GM06990 (cell line): ENCODE results near the gene SREBF1.

Experiments used
- DNase-seq: peaks from one replicate; pipeline ENCODE4 v3.0.0-alpha.2; 2011; ENCODE audit not compliant: insufficient read length; ENCODE audit errors: extremely low read depth
- H3K27me3 ChIP-seq: replicated peaks from 2 replicates; pipeline ENCODE4 v1.6.0; 2011; ENCODE audit warnings: low read length; ENCODE audit not compliant: control insufficient read depth, insufficient read depth
- H3K36me3 ChIP-seq: 2 replicates; pipeline ENCODE4 v1.5.1; 2011; ENCODE audit warnings: low read length; ENCODE audit not compliant: control insufficient read depth, insufficient read depth
- H3K4me3 ChIP-seq: replicated peaks from 2 replicates; pipeline ENCODE4 v1.5.1; 2011; ENCODE audit warnings: low read depth, mild to moderate bottlenecking, control low read depth, low read length
- TF ChIP-seq, protein P1 (sequence below): IDR thresholded peaks from 2 replicates; pipeline ENCODE4 v1.5.1; 2011; ENCODE audit warnings: low read length, control low read depth, mild to moderate bottlenecking, inconsistent platforms; ENCODE audit not compliant: insufficient read depth, poor library complexity, severe bottlenecking

The SREBF1 gene

DNA sequence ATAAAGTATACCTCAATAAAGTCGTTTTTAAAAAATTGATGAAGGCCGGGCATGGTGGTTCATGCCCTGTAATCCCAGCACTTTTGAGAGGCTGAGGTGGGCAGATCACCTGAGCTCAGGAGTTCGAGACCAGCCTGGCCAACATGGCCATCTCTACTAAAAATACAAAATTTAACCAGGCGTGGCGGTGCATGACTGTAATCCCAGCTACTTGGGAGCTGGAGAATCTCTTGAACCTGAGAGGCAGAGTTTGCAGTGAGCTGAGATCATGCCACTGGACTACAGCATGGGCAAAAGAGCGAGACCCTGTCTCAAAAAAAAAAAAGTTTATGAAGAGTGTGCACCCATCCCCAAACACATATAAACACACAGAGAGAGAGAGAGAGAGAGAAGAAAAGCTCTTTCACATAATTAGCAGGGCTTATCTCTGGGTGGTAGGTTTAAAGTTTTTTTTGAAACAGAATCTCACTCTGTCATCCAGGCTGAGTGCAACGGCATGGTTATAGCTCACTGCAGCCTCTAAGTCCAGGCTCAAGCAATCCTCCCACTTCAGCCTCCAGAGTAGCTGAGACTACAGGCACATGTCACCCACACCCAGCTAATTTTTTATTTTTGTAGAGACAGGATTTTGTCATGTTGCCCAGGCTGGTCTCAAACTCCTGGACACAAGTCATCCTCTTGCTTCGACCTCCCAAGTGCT, 3.0 kb downstream of the SREBF1 start:
- H3K4me3 ChIP-seq, result no peak overlapping the region
- no peaks in the 10 kb centered on the region for H3K27me3 ChIP-seq
- TF ChIP-seq, protein P1, sequence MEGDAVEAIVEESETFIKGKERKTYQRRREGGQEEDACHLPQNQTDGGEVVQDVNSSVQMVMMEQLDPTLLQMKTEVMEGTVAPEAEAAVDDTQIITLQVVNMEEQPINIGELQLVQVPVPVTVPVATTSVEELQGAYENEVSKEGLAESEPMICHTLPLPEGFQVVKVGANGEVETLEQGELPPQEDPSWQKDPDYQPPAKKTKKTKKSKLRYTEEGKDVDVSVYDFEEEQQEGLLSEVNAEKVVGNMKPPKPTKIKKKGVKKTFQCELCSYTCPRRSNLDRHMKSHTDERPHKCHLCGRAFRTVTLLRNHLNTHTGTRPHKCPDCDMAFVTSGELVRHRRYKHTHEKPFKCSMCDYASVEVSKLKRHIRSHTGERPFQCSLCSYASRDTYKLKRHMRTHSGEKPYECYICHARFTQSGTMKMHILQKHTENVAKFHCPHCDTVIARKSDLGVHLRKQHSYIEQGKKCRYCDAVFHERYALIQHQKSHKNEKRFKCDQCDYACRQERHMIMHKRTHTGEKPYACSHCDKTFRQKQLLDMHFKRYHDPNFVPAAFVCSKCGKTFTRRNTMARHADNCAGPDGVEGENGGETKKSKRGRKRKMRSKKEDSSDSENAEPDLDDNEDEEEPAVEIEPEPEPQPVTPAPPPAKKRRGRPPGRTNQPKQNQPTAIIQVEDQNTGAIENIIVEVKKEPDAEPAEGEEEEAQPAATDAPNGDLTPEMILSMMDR, result no peak
- no peak for DNase-seq
- no peaks in the 10 kb centered on the region; the same call in 1 of the 2 replicates for H3K36me3 ChIP-seq

DNA sequence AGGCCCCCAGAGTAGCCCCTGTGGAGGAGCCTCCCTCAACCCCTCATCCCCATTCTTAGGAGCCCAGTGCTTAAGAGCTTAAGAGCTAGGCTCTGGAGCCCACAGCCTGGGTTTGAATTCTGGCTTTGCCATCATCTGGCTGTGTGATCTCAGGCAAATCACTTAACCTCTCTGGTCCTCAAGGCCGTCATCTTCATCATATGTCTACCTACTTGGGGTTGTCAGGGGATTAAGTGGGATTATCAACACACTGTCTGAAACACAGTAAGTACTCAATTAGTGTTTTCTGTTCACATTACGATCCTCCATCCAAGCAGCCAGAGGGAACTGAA, 4.8 kb downstream of the SREBF1 start:
- no peak for DNase-seq
- TF ChIP-seq, protein P1, result no peak
- H3K36me3 ChIP-seq, result peaks cover 1% of the 10 kb centered on the region; the same call in 1 of the 2 replicates
- no peak overlapping the region for H3K4me3 ChIP-seq
- H3K27me3 ChIP-seq, result no peaks in the 10 kb centered on the region

DNA sequence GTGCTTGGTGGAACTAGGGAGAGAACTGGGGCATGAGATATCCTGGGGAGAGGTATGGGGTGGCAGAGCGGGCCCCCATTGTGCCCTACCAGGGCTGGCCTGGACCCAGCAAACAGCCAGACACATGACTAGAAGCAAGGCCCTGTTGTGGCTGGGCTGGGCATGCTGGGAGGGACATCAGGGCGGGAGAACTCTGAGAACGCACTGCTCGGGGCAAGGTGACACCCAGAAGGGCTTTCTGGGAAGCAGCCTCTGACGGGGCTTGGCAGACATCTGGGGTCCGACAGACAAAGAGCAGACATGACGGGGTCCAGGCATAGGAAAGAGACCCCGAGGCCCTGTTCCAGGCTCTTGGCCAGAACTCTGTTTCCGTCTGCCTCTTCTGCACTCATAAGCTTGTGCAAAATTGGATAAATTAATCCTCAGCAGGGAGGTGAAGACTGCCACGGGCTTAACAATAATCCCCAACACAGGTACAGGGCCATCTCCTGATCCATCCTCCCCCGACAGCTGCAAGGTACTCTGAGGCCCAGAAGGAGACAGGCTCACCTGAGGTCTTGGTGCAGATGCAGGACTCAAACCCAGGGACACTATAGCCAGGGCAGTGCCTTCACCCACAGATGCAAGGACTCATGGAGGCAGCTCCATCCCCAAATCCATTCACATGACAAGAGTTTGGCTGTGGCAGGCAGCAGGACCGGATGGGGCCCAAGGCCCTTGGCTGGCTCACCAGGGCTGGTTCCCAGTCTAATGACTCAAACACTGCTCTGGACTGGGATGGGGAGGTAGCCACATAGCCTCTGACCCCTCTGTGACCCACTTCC, 5.4 kb downstream of the SREBF1 start:
- no peak overlapping the region for H3K4me3 ChIP-seq
- no peaks in the 10 kb centered on the region for H3K27me3 ChIP-seq
- DNase-seq, result no peak
- H3K36me3 ChIP-seq, result peaks cover 1% of the 10 kb centered on the region; the same call in 1 of the 2 replicates
- TF ChIP-seq, protein P1, result no peak

DNA sequence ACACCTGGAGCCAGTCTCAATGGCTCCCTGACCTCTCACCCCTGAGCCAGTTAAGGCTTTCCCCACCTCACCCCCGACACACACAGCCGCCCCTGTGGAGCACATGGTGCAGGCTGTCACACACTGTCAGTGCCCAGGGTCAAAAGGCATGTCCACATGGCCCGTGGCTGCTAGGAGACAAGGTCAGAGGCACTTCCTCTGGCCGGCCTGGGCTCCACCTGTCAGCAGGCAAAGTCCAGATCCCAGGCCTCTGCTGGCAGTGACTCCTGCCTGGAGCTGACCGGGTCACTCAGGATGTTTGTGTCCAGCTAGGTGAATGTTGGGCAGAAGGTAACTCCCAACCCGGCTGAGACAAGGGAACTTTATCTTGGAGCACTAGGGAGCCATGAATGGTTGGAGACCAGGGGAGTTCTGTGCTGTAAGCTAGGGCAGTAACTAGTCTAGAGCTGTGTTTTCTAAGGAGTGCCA, 6.0 kb downstream of the SREBF1 start:
- peaks cover 1% of the 10 kb centered on the region; the same call in 1 of the 2 replicates for H3K36me3 ChIP-seq
- no peaks in the 10 kb centered on the region for H3K27me3 ChIP-seq
- no peak overlapping the region for H3K4me3 ChIP-seq
- TF ChIP-seq, protein P1, result no peak
- DNase-seq, result no peak

DNA sequence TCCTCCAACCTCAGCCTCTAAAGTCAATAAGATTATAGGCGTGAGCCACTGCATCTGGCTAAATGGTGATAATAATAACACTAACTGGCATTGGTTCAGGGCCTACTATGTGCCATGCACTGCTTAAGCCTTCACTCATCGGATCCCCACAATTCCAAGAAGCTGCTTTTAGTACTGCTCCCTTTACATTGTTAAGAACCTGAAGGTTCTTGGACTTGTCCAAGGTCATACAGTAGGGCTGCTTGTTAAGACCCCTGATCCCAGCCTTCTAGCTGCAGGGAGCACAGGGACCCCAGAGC, 6.6 kb downstream of the SREBF1 start:
- TF ChIP-seq, protein P1, result no peak
- Histone ChIP-seq H3K36me3 (peaks cover 1% of the 10 kb centered on the region; the same call in 1 of the 2 replicates), H3K27me3 (no peaks in the 10 kb centered on the region), H3K4me3 (no peak overlapping the region)
- DNase-seq, result no peak
